GM19467 (cell line): ENCODE measurements around the gene RHBDD3.

Experiments used
- ATAC-seq: cut with Tn5 transposase; IDR thresholded peaks from one replicate; pipeline ENCODE4 v1.9.1; 2021; ENCODE audit warnings: mild to moderate bottlenecking, moderate library complexity; ENCODE audit not compliant: unreplicated experiment

RHBDD3 gene

DNA sequence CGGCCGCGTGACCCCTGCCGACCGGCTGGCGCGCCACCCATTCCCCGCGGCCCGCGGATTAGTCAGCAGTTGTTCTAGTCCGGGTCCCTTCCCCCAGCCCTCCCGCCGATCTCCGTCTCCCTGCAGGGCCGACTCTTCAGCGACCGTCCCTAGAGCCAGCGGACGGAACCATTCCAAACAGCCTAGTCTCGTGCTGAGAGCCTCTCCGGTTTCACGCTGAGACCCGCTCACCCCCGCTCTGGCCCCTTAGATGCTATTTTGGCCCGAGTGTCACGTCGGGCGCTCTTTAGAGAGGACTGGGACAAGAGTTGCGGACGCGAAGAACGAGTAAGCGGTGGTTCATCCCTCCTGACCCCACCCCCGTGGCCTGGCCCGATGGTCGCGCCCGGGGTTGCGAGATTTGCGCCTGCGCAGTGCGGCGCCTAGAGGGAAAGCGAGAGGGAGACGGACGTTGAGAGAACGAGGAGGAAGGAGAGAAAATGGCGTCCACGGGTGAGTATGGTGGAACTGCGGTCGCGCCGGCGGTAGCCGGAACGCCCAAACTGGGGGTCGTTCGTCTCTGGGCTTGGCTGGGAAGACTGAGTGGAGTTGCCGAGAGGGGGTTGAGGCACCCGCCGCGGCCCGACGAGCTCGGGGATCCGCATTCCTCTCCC is at the start of gene RHBDD3, which contains the start of gene EWSR1:
Gene RHBDD3 (minus strand): TSS at position 124 of the 653 bp plus-strand sequence. CDS start 2,355 bp downstream, outside the sequence.
Gene EWSR1 (plus strand): TSS at position 411 of the 653 bp plus-strand sequence. CDS start 69 bp downstream, at position 480.
- peak; percentile 71 for ATAC-seq

DNA sequence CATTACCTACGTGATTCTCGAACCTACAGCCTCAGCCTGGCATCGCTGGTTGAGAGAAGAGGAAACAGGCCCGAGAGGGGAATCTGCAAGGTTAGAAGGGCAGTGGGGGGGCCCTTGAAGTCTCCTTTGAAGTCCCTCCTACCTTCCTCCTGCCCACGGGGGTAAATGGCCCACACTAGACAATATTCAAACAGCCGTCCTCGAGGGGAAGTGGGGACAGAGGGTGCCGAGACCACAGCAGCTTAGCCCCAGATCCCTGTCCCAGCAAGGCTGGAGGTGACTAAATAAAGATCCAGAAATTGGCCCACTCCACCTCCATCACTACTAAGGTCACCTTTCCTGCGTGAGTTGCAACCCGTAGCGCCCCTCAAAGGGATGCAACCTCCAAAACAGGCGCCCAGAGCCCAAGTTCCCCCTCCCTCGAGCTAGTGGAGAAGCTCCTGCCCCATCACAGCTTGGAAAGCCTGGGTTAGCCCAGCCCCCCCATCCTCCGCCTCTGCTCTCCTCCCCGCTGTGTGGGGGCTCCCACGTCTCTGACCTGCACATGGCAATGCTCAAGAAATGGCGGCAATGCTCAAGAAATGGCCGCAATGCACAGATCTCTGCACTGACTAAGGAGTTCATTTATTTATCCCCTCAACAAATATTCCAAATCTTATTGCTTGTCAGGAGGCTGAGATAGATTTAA is 48.5 kb upstream of the RHBDD3 start:
- no peak for ATAC-seq

DNA sequence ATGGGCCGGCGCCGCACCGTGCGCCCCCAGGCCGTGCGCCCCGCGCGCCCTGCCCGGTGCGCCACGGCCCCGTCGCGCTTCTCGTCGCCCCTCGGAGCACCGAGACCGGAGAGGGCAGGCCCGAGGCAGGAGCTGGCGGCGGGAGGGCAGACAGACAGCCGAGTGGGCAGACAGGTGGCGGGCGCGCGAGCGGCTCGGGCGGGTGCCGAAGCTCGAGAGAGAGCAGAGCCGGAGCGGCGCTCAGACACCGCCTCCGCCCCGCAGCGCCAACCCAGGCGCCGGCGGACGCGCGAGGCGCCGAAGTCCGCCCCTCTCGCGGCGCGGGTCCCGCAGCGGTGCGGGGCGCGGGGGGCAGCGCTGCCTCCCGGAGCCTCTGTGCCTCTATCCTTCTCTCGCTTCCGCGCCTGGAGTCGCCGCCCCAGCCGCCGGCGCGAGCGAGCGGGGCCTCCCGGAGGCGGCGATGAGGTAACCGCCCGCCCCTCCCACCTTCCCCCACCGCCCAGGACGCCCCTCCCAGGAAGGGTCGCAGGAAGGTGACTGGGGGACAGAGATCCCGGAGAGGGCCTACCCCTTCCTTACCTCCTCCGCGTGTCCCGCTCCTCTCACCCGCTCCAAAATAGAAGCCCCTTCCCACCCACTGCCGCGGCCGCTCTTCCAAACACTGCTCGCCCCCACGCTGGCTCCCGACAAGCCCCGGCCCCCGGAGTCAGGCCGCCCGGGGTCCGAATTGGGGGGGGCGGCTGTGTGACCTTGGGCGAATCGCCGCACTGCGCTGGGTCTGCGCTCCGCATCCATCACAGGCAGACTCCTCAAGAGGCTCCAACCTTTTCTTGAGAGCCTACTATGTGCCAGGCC is 47.7 kb upstream of the RHBDD3 start, which contains the start of gene RASL10A:
Gene RASL10A (minus strand): TSS at position 412 of the 855 bp plus-strand sequence. CDS start 451 bp downstream, outside the sequence.
- no peak for ATAC-seq

DNA sequence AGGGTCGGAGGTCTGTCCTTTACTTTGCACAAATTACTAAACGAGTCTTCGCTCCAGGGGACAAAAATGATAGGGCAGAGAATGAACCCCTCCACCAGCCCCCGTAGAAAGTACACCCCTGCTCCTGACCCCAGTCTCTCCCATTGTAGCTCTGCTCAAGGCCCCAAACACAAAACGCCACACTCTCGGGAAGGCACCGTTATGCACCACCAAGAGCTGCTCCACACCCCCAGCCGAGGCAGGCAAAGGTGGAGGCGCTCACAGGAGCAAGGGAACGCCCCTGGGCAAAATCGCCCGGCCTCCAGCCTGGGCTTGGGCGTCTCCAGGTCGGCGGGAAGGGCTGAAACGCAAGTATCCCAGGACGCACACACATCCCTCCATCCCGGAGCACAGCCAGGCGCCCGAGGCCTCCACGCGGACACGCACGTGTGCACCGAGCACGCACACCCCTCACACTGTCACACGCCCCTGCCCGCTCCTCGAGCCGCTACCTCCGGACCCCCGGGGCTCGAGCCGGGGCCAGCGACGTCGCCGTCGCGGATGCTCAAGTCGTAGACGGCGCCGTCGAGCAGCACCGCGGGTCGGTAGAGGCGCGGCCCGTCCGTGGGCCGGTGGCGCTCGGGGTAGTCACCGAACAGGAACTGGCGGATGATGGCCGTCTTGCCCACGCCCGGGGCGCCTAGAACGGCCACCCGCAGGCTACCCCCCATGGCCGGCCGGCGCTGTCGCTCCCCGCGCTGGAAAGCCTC is 46.9 kb upstream of the RHBDD3 start:
- ATAC-seq, result no peak

DNA sequence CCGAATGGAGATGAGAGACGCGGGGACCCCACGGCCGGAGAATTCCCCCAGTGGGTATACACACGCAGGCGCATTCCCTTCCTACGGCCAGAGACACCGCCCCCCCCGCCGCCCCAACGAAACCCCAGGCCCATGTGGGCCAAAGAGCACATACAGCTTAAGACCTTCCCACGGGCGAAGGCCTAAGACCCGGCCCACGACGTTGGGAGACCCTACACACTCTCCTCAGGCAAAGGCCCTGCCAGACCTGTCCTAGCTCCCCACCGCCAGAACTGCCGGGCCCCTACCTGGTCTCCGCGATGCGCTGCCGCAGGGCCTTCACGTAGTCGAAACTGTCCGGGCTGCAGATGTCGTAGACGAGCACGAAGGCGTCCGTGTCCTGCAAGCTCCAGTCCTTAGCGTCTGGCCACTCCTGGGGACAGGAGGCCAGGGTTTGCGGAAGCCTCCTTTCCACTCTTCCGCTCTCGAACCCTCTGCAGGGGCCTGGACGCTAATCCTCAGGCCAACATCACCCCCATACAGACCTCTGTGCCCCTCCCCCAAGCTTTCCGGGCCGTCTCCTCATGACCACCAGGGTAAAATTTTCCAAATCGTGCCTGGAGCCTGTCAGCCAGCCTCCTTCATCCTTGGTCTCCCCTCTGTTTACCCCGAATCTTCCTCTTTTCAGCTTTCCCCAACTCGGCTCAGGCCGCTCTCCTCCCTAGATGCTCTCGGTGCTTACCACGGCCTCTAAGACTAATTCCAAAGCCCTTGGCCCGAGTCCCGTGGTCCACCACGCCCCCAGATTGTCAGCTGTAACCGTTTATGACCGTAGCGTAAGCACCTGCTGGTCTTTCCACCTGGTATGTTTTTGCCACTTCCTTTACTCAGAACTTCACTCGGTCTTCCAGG is 46.0 kb upstream of the RHBDD3 start:
- ATAC-seq, result no peak

DNA sequence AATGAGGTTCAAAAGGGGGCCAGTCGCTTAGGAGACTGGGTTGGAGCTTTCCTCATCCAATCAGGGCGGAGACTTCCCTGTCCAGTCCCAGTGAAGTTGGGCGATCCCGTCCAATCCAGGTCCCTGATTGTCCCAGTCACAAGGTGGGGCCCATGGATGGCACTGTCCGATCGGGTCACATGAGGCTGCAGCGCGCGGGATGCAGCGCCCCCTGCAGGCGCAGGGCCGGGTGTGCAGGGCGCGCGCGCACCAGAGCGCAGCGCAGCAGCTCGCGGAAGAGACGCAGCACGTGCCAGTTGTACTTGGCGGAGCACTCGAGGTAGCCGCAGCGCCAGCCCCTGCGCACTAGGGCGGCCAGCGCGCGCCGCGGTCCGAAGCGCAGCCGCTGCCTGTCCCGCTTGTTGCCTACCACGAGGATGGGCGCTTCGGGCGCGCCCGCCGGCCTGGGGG is 45.4 kb upstream of the RHBDD3 start:
- no peak for ATAC-seq

DNA sequence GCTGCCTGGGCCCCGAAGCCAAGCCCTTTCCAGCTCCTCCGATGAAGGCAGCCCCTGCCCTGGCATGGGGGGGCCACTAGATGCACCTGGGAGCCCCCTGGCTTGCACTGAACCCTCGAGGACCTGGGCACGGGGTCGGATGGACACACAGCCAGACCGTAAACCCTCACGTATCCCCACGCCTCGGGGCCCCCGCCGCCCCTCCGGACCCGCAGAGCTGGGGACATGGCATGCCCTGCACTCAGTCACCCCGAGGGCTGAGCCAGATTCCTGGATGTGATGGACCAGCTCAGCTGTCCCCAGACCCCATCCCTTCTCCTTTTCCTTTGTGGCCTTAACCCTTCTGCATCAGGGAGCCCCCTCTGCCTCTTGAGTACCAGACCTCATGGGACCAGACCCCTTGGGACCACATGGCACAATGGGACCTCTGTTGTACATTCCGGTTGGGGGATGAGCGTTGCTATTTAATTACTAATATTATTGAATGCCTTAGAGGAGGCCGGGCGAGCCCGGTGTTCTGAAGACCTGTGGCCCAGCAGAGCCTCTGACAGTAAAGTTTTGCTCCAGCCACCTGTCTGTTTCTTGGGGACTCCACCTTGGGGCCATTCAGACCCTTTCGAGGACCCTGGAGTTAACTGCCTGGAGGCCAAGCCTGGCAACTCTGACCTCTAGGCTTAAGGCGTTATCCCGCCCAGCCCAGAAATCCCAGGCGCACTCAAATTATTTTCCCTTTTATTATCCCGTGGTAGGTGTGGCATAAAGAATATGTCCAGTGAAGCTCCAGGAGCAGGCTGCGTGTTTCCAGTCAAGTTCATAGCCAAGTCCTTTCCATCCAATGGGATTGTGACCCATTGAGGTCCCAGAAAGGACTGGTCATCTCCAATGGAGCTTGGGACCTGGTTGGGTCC is 44.7 kb upstream of the RHBDD3 start:
- ATAC-seq, result no peak

DNA sequence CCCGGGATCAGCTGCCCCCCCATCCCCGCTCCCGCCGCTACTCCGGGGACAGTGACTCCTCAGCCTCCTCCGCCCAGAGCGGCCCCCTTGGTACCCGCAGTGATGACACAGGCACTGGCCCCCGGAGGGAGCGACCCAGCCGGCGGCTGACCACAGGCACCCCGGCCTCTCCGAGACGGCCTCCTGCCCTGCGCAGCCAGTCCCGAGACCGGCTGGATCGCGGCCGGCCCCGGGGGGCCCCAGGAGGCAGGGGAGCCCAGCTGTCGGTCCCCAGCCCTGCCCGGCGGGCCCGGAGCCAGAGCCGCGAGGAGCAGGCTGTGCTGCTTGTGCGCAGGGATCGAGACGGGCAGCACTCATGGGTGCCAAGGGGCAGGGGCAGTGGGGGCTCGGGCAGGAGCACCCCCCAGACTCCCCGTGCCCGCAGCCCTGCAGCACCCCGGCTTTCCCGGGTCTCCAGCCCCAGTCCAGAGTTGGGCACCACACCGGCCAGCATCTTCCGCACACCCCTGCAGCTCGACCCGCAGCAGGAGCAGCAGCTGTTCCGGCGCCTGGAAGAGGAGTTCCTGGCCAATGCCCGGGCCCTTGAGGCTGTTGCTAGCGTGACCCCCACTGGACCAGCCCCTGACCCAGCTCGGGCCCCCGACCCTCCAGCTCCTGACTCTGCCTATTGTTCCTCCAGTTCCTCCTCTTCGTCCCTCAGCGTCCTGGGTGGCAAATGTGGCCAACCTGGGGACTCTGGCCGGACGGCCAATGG is 43.9 kb upstream of the RHBDD3 start:
- no peak for ATAC-seq

DNA sequence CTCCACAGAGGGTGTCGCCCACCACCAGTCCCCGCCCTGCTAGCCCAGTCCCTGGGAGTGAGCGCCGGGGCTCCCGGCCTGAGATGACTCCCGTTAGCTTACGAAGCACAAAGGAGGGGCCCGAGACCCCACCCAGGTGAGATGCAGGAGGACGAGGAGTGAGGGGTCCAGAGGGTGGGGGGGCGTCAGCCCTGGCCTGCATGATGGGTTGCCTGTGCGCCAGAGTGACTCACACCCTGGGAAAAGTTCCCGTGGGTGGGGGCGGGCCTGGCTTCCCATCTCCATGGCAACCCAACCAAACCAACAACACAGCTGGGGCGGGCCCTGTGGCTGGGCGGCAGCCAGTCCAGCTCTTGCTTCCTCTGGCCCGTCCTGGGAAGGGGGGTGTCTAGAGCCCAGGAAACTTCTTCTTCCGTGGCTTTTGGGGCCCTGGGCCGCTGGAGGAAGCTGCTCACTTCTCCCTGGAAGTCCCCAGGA is 43.1 kb upstream of the RHBDD3 start:
- ATAC-seq, result no peak

DNA sequence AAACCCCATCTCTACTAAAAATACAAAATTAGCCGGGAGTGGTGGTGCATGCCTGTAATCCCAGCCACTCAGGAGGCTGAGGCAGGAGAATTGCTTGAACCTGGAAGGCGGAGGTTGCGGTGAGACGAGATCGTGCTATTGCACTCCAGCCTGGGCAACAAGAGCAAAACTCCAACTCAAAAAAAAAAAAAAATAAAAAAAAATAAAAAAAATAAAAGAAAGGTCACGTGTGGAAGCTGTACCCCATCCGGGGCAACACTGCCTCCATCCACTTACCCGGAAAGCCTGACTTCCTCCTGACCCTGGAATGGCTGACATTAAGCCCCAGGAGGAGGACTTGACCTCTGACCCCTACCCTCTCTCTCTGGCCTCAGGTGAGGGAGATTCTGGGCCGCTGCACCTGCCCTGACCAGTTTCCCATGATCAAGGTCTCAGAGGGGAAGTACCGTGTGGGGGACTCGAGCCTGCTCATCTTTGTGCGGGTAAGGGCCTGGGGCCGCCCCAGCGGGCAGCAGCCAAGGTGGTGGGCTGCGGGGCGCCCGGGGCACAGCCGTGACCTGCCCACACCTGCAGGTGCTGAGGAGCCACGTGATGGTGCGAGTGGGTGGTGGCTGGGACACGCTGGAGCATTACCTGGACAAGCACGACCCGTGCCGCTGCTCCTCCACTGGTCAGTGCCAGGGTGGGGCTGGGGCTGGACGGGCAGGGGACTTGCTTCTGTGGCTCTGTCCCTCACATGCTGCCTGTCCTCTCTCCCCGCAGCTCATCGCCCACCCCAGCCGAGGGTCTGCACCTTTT is 42.5 kb upstream of the RHBDD3 start:
- ATAC-seq, result no peak

DNA sequence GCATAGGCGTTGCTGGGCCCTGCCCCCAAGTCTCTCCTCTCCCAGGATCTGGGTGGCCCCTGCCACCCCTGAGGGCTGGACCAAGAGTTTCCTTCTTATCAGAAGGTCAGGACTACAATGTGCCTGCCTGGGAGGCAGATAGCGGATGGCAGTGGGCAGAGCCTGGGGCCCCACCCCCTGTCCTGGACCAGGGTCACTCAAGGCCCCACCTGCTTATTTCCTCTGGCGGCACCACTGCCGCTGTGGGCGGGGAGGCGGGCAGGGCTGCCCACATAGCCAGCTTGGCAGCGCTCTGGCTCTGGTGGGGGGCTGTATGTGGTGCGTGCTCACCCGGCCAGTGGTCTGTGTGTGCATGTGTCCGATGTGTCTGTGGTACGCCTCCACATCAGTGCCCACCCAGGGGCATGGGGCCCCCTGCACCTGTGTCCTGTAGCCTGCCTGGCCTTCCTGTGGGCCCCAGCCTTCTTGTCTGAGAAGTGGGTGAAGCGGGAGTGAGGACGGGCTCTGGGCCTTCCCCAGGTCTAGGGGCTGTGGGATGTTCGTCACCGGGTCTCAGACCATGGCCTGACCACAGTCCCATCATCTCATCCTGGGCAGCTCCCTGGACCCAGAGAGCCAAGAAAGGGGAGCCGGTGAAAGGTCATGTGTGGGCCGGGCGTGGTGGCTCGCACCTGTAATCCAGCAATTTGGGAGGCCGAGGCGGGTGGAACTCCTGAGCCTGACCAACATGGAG is 41.7 kb upstream of the RHBDD3 start:
- no peak for ATAC-seq

DNA sequence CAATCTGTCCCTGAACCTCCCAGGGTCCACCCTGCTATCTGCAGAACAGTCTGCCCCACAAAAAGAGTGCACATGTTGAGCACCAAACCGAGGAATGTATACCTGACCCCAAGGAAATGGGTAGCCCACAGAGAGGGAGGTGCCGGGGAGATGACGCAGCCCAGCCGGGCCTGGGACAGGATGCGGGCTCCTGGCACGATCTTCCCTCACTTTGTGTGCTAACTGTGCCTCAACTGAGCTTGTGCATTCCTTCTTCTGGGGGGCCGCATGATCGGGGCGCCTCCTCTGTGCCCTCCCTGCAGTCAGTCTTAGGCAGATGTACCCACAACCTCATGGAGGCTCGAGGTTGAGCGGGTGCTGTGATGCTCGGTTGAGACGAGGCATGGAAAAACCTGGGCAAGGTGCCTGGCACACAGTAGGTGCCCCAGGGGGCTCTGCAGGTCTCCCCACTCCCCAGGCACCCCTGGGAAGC is 41.0 kb upstream of the RHBDD3 start:
- ATAC-seq, result no peak

DNA sequence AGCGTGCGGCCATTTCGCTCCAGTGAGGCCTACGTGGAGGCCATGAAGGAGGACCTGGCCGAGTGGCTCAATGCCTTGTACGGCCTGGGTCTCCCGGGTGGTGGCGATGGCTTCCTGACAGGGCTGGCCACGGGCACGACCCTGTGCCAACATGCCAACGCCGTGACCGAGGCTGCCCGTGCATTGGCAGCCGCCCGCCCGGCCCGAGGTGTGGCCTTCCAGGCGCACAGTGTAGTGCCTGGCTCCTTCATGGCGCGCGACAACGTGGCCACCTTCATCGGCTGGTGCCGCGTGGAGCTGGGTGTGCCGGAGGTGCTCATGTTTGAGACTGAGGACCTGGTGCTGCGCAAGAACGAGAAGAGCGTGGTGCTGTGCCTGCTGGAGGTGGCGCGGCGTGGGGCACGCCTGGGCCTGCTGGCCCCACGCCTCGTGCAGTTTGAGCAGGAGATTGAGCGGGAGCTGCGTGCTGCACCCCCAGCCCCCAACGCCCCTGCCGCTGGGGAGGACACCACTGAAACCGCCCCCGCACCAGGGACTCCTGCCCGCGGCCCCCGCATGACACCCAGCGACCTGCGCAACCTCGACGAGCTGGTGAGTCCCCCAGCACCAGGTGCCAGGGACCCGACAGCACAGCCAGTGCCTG is 40.5 kb upstream of the RHBDD3 start:
- ATAC-seq, result no peak

DNA sequence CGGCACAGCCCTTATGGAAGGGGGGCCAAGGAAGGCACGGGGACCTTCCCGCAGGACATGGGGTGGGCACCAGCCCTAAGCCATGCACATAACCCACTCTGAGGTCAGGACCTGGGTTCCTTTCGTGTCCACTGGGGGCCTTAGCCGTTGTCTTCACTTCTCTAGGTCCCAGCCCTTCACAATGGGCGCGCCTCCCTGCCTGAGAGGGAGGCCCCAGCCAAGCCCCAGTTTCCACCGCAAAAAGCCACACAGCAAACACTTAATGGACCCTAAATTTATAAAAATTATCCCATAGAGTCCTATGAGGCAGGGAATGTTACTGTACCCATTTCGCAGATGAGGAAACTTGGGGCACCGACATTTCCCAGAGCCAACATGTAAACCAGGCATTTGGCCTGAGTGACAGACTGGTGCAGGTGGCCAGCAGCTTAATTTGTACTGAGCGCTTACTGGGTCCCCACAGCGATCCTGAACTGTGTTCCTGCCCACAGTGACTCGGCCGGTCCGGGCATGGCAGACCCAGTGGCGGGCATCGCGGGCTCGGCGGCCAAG is 39.9 kb upstream of the RHBDD3 start:
- no peak for ATAC-seq

DNA sequence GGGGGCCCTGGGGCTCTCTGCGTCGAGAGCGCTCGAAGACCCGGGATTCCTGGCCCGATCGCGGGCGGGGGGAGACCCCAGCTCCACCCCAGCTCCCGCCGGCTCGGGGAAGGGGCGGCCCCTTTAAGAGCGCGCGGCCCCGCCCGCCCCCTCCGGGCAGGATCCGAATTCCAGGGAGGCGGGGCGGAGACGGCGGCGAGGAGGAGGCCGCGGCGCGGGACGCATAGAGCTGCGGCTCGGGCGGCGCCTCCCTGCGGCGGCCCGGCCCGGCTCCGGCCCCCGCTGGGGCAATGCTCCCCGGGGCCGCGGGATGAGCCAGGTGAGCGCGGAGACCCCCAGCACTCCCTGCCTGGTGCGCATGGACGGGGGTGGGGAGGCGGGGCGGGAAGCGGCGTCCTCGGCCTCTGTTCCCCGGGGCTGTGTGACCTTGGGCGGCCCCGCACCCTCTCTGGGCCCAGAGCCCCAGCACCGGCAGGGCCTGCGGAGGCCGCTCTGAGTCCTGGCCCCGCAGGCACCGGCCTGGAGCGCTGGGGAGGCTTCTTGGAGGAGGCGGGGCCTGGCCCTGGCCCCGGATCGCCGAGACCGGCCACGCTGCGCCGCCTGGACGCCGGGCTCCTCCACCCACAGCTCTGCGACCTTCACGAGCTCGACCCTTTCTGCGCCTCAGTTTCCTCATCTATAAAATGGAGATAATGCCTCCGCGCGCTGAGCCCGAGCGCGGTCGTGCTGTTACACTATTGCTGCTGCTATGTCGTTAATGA is 39.2 kb upstream of the RHBDD3 start:
- no peak for ATAC-seq
